Activated T-helper 1 cell treated with anti-CD3 and anti-CD28 coated beads, Interleukin-2, amount 50 U/mL, for 16 hours (primary cell): ENCODE data around the gene PRDM1.
A peak's percentile ranks its signal among the peaks of the same experiment; 100 is the strongest.
"Not testable (repeated sequence)": the region's sequence is repeated elsewhere in the genome, so short reads cannot be mapped to it uniquely, and the experiment has no call there.

Source experiments
- DNase-seq, 2 donors: peaks; one replicate each; pipeline ENCODE4 v3.0.0-alpha.2; 2020; ENCODE audit warnings: low read depth in 1 of 2, low spot score in 1 of 2

Gene PRDM1

GRCh38 chr6:106134906-106135634 lies 48.9 kb downstream of the PRDM1 start:
- no peak for DNase-seq

DNA sequence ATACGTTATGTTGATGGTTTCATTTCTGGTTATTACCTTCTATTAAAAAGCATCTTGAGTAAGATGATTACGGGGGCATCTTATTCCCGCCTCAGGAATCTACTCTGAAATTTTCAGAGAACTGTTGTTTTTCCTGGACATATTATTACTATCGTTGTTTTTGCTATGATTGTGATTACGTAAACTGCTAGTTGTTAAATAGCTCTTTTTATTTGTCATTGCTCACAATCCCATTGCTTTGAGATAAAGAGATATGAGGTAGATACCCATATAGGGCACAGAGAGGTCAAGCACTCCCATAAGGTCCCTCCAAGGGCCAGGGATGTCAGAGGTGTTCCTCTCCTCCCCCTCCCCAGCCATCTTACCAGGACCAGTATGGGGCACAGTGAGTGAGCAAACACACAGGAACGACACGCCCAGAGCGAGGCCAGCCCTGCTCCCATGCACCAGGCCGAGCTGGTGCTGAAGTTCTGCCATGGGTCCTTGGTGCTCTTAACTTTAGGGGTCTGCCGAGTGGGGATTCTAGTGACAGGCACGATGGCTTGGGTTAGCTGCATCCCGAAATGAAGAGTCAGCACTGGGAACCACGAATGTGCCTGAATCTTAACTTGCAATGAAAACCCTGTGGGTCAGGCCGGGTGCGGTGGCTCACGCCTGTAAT lies 49.9 kb downstream of the PRDM1 start:
- no peak for DNase-seq

GRCh38 chr6:106136845-106137244 lies 50.7 kb downstream of the PRDM1 start:
- no peak for DNase-seq

- DNase-seq: no peak
Observed at GRCh38 chr6:106138151-106138550, 52.0 kb downstream of the PRDM1 start.

- DNase-seq: peak in 1 of 2 donors; percentile 10
Observed at GRCh38 chr6:106141441-106142237, 55.5 kb downstream of the PRDM1 start.

DNA sequence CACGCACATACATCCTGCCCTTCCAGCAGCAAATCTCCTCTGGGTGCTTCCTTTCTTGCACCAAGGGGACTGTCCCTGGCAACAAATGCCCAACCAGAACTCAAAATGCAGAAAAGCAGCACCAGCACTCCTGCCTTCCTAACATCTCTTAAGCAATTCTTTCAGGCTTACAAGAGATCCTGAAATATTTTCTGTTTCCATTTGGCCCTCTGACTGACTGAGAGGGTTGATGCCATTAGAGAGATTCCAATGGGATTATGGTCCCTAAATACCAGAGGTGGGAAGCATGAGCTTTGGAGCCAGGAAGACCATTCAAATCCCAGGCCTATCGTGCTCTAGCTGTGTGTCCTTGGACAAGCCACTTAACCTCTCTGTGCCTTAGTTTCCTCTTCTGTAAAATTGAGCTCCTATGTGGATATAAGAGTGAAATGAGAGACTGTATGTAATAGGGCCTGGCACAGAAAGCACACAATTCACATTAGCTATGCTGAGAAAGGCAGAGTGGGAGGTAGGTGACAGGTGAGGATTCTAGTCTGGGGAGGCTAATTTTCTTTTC lies 56.8 kb downstream of the PRDM1 start:
- no peak for DNase-seq

GRCh38 chr6:106143665-106144064 lies 57.5 kb downstream of the PRDM1 start:
- no peak for DNase-seq

DNA sequence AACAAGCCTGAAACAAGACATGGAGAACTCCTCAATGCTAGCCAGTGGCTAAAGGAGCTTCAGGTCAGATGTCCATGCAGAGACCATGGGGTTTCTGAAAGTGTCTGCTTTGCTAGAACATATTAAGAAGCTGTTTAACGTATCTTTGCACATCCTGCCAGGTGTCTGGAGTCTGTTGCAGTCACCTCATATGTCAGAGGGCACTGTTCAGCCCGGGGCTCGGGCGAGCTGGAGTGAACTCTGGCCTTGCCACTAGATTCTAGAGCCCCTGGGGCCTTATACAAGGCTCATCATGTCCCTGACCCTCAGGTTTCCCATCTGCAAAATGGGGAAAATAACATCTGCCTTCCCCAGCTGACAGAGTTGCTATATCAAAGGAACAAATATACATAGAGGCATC lies 59.0 kb downstream of the PRDM1 start:
- no peak for DNase-seq

GRCh38 chr6:106145741-106146227 lies 59.6 kb downstream of the PRDM1 start:
- no peak for DNase-seq

DNA sequence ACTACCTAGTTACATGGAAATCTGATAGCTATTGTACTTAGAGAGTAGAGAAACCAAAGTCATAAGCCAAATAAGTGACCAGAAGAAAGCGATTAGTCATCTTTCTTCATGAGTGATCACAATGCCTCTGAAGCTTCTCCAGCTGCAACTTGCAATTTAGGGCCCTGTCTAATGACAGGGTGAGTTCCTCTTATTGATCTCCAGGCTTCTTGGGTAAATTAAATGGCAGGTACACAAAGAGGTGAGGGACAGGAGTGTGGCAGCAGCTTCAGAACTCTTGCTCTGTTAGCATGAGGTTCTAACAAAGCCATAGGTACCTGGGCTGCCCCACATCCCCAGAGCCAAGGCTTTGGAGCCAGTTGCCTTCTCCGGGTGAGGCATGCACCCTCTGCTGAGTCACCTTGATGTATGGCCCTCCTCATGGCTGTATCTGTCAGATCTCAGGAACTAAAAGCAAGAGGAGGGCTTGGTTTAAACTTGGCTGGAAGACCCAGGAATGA lies 60.8 kb downstream of the PRDM1 start:
- DNase-seq: no peak

- DNase-seq: no peak
Observed at GRCh38 chr6:106147476-106147875, 61.3 kb downstream of the PRDM1 start.

DNA sequence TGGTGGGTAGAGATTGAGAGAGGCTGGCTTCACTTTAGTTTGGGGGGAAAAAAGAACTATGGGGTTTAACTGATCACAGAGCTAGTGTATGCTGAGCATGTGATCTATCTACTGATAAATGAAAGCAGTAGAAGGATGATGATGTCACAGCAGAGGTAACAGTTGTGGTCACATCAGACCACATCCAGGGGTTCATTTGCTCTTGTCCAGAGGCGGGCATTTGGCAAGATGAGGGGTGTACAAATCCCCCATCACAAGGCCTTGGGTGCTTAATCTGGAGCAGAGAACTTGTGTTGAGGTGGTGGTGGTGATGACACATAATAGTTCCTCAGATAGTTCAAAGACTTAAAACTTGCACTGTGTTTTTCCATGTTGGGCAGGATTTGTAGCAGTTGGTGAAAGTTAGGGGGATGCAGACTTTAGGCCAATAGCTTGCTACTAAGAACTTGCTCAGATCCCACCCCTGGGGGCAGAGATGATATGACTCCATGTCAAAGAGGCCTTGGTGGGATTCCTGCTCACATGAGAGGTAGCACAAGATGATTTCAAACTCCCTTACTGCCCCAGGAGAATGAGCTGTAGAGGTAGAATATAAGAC lies 63.4 kb downstream of the PRDM1 start:
- DNase-seq: no peak

GRCh38 chr6:106152476-106152875 lies 66.3 kb downstream of the PRDM1 start:
- not testable (repeated sequence) for DNase-seq

GRCh38 chr6:106152952-106153351 lies 66.8 kb downstream of the PRDM1 start:
- DNase-seq: no peak

- no peak for DNase-seq
Observed at GRCh38 chr6:106154326-106154725, 68.2 kb downstream of the PRDM1 start.

GRCh38 chr6:106155219-106155830 lies 69.2 kb downstream of the PRDM1 start:
- DNase-seq: no peak

GRCh38 chr6:106156413-106156812 lies 70.3 kb downstream of the PRDM1 start:
- no peak for DNase-seq

- no peak for DNase-seq
Observed at GRCh38 chr6:106156863-106157262, 70.7 kb downstream of the PRDM1 start.

DNA sequence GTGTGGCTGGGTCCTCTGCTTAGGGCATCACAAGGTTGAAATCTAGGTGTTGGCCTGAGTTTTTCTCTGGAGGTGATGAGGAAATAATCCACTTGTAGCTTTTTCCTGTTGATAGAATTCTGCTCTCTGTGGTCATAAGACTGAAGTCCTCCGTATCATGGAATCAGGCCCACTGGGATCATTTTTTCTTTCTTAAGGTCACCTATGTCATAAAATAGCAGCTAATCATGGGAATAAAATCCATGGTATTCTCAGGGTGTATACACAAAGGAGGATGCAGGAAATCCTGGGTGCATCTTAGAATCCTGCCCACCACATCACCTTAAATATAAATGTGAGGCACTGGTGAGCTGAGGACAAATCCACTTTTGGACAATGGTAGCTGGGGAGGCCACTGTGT lies 72.7 kb downstream of the PRDM1 start:
- no peak for DNase-seq
